Epithelial cell of proximal tubule (primary cell): ENCODE results near the gene KPNA4. TPM values are rescaled to one million over a fixed set of nuclear protein-coding genes. Genes with fewer than 3 reads are reported as not detected.

Experiments
- DNase-seq: peaks from one replicate; pipeline ENCODE4 v3.0.0-alpha.2; 2011; ENCODE audit warnings: low read depth
- H3K4me3 ChIP-seq: 2 replicates; pipeline ENCODE4 v1.5.1; 2011; ENCODE audit warnings: low read depth, mild to moderate bottlenecking, low read length
- CTCF ChIP-seq: conservative IDR thresholded peaks from 2 replicates; pipeline ENCODE4 v1.5.1; 2012; ENCODE audit warnings: low read depth, mild to moderate bottlenecking, low read length
- total RNA-seq: library from RNA; depleted of rRNA; stranded (reverse); fragments of >200 nt; gene quantifications from 2 replicates; pipeline ENCODE4 v1.2.3, GENCODE V29; 2015

Gene KPNA4
- total RNA-seq, 1 donor from 2014 or later, result 17.0 TPM

GRCh38 chr3:160557571-160557970 lies 7.8 kb downstream of the KPNA4 start:
- H3K4me3 ChIP-seq, result no peak overlapping the region
- no peak for TF ChIP-seq CTCF
- DNase-seq, result no peak

- H3K4me3 ChIP-seq, result no peak overlapping the region
- DNase-seq, result no peak
- no peak for TF ChIP-seq CTCF
These were observed 9.2 kb downstream of the KPNA4 start for GRCh38 chr3:160556141-160556540.

GRCh38 chr3:160554980-160555379 lies 10.4 kb downstream of the KPNA4 start:
- no peak overlapping the region for H3K4me3 ChIP-seq
- DNase-seq, result no peak
- no peak for TF ChIP-seq CTCF

- no peak for TF ChIP-seq CTCF
- DNase-seq, result no peak
- H3K4me3 ChIP-seq, result no peak overlapping the region
These were observed 11.5 kb downstream of the KPNA4 start for GRCh38 chr3:160553827-160554226.

- DNase-seq, result no peak
- no peak for TF ChIP-seq CTCF
- H3K4me3 ChIP-seq, result no peak overlapping the region
These were observed 18.6 kb downstream of the KPNA4 start for GRCh38 chr3:160546727-160547126.

GRCh38 chr3:160545504-160545871 lies 19.9 kb downstream of the KPNA4 start:
- no peak for DNase-seq
- no peak for TF ChIP-seq CTCF
- no peak overlapping the region for H3K4me3 ChIP-seq

GRCh38 chr3:160544844-160545503 lies 20.4 kb downstream of the KPNA4 start:
- no peak for TF ChIP-seq CTCF
- peak; percentile 13 for DNase-seq
- no peak overlapping the region for H3K4me3 ChIP-seq
